Hematopoietic multipotent progenitor cell (in vitro differentiated cells): ENCODE measurements around the gene TULP4. TPM values are rescaled to one million over a fixed set of nuclear protein-coding genes. Genes with fewer than 3 reads are reported as not detected.
A peak's percentile ranks its signal among the peaks of the same experiment; 100 is the strongest.

ENCODE experiments used
- DNase-seq, 3 donors: peaks; one replicate each; pipeline ENCODE4 v3.0.0-alpha.2; 2011 to 2015; ENCODE audit warnings: low read depth in 2 of 3, low spot score in 2 of 3
- total RNA-seq: library from RNA; depleted of rRNA; stranded (reverse); fragments of >200 nt; gene quantifications from one replicate; pipeline ENCODE4 v1.2.3, GENCODE V29; 2012

The TULP4 gene
- total RNA-seq, result 33.9 TPM

DNA sequence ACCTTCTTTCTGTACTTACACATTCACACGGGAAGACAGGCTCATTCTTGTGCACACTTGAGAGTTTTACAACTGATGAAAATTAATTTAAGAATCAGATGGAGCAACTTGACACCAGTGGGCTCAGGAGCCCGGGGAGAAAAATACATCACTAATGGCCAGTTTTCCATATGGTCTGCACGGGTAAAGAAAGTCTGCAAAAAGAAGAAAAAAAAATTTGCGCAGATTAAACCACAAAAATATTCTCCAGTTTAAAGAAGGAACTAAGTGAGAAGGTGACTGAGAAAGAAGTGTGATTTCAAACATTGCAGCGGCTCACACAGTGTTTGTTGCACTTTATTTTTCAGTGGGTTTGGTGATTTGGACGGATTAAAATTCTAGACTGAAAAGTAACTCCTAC, at the start of gene TULP4:
Gene TULP4 (plus strand): TSS at position 301 of the 400 bp plus-strand sequence. CDS start 1,552 bp downstream, outside the sequence.
- DNase-seq, result no peak

DNA sequence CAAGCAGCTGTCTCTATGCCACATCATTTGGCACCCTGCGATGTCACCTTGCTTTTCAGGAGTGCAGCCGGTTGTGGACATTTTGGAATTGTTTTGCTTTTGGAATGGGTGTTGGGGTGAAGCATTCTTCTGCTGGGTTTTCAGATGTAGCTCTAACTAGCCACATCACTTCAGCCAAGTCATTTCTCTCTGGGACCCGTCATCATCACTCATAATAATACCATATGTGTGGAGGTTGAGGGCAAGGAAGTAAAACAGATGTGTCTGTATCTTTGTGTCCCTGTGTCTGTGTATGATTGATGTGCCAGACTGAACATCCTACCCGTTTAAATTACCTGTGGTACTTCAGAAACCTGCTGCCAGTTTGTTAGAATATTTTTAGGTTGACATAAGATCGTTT, 49.5 kb upstream of the TULP4 start:
- no peak for DNase-seq

DNA sequence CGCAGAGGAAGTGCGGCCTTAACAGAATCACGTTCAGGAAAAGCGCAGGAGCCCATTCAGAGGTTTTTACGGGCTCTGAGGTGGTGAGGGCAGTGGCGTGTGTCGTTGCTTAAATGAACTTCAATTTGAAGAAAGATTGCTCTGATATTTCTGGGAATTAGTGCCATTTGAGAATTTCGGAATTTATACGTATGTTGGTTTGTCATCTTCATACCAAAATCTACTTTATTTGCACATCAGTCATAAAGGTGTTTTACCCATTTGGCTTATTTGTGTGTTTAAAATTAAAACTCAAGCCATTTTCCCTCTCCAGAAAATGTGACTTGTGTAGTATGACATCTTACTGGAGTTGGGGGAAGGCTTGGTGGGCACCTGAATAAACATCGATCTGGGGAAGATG, 48.1 kb upstream of the TULP4 start:
- DNase-seq, result no peak

DNA sequence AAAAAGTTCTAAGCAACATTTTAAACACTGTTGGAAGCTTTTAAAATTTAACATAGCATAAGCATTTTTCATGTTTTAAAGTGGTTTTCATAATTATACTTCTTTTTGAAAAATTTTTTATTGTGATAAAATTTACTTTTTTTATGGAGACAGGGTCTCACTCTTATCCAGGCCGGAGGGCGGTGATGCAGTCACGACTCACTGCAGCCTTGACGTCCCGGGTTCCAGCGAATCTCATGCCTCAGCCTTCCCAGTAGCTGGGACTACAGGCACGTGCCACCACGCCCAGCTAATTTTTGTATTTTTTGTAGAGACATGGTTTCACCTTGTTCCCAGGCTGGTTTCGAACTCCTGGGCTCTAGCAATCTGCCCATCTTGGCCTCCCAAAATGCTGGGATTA, 46.1 kb upstream of the TULP4 start:
- no peak for DNase-seq

DNA sequence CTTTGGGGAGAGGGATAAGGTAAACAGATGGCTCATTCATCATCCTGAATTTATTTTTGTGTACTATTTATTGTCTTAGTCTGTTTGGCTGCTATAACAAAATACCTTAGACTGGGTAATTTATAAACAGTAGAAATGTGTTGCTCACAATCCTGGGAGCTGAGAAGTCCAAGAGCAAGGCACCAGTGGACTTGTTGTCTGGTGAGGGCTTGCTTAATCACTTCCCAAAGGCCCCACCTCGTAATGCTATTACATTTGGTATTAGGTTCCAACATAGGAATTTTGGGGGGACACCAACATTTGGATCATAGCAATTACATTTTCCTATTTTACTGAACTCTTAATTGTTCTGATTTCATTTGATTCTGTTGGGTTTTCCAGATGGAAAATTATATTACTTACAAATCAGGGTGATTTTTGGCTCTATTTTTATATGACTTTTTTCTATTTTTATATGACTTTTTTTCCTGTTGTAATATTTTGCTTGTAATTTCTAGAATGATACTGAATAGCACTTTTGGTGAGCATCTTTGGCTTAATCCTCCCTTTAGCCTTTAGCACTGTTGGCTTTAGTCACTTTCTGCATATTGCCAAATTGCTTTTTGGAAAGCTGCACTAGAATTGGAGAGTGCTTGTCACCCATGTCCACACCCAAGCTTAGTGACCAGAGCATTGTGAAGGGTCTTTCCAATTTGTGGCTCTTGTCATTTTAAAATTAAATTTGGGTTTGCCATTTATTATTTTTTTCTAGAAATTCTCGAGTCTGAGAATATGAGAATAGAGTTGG, 43.7 kb upstream of the TULP4 start:
- no peak for DNase-seq

DNA sequence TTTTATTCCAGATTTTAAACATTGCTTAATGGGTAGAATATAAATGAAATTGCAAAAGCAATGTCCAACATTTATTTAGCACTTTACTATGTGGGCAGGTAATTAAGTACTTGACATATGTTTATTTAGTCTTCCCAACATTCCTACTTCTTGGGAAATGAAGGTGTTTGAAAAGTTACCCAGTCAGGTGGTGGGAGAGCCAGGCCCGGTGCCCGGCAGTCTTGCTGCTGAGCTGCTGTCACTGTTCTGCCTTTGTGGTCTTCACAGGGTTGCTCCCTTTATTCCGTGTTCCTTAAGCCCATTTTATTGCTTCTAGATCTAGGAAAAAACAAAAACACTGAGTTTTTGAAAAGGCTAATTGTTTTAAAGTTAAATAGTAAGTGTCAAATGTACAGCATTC, 42.6 kb upstream of the TULP4 start:
- DNase-seq, result no peak

GRCh38 chr6:158270389-158271127, 41.7 kb upstream of the TULP4 start:
- no peak for DNase-seq

DNA sequence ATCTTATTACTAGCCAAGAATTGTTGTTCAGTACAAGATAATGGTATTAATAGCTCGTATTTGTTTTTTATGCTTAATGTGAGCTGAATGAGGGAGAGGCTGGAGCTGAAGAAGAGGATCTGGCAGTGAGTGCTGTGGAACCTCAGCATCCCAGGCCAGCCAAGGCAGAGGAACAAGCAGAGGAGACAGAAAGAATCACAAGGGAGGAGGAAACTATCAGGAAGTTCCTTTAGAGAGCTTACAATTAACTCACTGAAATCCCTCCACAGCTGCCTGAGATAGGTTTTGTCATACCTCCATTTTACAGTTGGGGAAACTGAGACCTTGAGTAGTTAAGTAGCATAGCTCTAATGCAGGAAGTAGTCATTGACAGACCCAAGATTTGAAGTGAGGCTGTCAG, 39.9 kb upstream of the TULP4 start:
- no peak for DNase-seq

GRCh38 chr6:158278004-158278403, 34.3 kb upstream of the TULP4 start:
- no peak for DNase-seq

- DNase-seq, result no peak
Observed at GRCh38 chr6:158279615-158280014, 32.6 kb upstream of the TULP4 start.

DNA sequence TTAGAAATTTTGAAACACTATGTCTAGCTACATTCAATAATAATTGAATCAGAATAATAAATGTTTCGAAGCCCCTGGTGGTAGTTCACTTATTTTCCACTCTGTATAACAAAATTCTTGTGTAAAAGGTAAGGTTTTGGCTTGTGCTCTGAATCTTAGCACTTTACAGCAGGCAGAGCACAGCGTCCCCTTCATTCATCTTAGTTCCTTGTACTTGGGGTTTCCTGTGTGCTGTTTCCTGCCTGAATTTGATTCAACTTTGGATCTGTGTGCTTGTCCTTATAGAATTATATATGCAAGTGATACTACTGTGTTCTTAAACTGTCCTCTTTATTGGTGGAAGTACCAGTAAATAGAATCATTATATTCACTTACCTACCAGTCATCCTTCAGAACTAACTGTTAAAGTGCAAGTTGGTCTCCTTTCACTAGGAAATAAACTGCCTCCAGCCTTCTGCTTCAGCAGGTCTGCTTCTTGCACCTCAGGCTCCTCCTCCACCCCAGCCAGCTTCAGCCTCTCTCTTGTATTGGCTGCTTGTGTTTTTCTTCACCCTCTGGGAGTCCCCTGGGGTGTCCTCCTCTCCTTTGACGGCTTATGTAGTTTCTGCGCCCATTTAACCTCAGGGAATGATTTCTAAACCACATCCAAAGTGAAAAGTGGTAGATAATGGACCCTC, 28.8 kb upstream of the TULP4 start:
- DNase-seq, result peak in 1 of 3 donors; percentile 7

DNA sequence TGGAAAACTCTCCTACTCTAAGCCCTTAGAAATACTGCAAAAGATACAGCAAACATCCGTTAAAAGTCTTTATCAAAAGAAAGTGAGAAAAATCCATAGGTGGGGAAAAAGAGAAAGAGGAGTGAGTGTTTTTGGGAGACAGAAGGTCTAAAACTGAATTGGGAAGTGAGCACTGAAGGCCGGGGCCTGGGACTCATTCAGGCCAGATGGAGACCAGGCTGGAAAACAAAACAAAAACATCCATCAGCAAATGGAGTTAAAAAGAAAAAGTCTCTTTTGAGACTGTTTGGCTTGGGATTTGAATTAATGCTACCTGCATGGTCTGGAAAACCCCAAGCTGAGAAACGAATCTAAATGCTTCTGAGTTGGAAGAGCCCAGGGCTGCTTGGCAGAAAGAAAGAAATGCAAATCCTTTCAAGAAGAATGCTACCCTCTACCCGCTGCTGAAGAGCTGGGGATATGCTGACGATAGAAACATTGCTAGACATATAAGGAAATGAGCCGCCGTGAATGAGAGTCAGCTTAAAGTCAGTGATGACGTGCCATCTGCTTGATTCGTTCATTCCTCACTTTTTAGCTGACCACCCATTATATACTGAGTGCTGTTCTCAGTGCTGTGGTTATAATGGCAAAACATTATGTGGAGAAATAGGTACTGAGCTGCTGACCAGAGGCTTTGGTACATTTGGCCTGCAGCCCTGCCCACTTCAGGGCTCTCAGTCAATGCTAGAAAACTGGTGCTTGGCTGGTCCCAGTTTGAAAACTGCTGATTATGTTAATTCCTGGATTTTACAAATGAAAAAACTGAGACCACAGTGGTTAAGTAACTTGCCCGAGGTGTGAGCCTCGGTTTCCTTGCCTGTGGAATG, 28.0 kb upstream of the TULP4 start:
- DNase-seq, result no peak

- no peak for DNase-seq
Observed at GRCh38 chr6:158284876-158285655, 27.2 kb upstream of the TULP4 start.

DNA sequence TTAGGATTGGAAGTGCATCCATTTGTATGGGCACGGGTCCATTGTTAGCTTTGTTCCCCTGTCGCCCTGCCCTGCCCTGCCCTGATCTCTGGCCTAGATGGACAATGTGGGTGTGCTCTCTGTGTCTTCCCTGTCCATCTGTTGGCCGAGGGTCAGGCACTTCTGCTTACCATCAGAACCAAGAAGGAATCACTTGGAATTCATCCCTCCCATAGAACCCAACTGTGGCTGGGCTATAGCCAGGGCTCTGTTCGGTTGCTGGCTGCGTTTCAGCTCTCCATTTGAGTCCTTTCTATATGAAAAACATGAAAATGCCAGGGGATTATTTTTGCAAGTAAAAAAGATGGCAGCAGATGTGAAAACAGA, 26.6 kb upstream of the TULP4 start:
- no peak for DNase-seq

GRCh38 chr6:158286413-158286812, 25.9 kb upstream of the TULP4 start:
- DNase-seq, result no peak

- DNase-seq, result no peak
Observed at GRCh38 chr6:158287047-158287446, 25.2 kb upstream of the TULP4 start.

DNA sequence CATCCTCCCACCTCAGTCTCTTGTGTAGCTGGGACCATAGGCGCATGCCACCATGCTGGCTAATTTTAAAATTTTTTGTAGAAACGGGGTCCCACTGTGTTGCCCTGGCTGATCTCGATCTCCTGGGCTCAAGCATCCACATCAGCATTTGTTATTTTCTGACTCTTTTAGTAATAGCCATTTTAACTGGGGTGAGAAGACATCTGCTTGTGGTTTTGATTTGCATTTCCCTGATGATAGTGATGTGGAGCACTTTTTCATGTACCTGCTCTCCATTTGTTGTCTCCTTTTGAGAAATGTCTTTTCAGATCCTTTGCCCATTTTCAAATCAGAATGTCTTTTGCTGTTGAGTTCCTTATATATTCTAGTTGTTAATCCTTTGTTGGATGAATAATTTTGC, 22.2 kb upstream of the TULP4 start:
- DNase-seq, result no peak

DNA sequence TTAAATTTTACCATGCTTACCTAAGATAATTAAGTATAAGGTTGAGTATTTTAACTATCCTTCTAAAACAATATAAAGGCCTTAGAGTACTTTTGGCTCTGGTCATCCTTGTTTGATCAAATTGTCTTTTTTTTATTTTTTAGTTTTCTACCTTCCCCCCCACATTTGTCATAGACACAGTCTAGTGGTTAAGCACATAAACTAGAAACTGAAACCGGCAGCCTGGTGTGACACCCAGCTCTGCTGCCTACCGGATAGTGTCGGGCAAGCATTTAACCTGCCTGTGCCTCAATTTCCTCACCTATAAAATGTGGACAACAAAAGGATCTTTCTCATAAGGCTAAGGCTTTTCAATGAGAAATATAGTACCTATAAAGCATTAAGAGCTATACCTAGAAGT, 21.6 kb upstream of the TULP4 start:
- no peak for DNase-seq

DNA sequence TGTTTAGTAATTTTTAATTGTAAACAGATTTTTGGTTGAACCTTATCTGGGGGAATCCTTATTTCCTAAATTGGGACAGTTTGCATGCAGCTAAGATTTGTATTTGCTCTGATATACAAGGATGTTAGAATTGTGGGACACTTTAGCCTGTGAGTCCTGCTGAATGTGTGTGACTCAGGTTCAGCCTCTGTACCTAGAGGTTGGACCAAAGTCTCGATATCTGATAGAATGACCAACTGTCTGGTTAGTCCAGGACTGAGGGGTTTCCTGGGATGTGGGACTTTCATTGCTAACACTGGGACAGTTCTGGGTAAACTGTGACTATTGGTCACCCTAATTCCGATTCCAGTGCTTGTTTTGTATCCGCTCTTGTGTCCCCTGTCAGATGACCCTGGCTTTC, 20.2 kb upstream of the TULP4 start:
- no peak for DNase-seq

DNA sequence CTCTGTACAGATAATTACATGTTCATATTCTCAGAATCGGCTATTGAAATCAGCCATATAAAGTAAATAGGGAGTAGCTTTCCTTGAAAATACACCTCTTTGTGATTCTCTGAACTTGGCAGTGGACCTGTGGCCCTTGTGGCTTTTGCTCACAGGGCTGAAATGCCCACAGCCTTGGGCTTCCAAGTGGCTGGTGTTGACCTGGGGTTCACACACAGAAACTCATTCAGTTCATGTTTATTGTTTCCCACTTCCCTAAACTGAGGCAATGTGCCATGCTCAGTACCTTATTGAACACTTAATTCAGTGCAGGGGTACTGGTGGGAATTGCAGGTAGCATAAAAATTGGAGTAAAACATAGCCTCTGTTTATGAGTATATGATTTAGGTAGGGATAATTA, 19.1 kb upstream of the TULP4 start:
- no peak for DNase-seq
